H54 (cell line): ENCODE results near the gene DDX1.
"Not testable (repeated sequence)": the region's sequence is repeated elsewhere in the genome, so short reads cannot be mapped to it uniquely, and the experiment has no call there.

ENCODE experiments used
- DNase-seq: peaks from one replicate; pipeline ENCODE4 v3.0.0; 2011; ENCODE audit warnings: low spot score, mixed read lengths; ENCODE audit not compliant: insufficient read length
- FAIRE-seq: peaks from 3 replicates; lab custom pipeline; 2011; peaks lifted over from hg19 to GRCh38; lab: Jason Lieb, UNC
- POLR2A ChIP-seq: IDR thresholded peaks from 2 replicates; pipeline ENCODE4 v1.6.1; 2011; ENCODE audit warnings: low read depth, mild to moderate bottlenecking, low read length

DDX1 gene

GRCh38 chr2:15610430-15610952 lies 18.8 kb downstream of the DDX1 start:
- no peak for TF ChIP-seq POLR2A
- DNase-seq: no peak
- FAIRE-seq: no peak

DNA sequence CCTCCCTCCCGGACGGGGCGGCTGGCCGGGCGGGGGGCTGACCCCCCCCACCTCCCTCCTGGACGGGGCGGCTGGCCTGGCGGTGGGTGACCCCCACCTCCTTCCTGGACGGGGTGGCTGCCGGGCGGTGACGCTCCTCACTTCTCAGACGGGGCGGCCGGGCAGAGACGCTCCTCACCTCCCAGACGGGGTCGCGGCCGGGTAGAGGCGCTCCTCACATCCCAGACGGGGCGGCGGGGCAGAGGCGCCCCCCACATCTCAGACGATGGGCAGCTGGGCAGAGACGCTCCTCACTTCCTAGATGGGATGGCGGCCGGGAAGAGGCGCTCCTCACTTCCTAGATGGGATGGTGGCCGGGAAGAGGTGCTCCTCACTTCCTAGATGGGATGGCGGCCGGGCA lies 20.4 kb downstream of the DDX1 start:
- FAIRE-seq, DNase-seq: not testable (repeated sequence)

DNA sequence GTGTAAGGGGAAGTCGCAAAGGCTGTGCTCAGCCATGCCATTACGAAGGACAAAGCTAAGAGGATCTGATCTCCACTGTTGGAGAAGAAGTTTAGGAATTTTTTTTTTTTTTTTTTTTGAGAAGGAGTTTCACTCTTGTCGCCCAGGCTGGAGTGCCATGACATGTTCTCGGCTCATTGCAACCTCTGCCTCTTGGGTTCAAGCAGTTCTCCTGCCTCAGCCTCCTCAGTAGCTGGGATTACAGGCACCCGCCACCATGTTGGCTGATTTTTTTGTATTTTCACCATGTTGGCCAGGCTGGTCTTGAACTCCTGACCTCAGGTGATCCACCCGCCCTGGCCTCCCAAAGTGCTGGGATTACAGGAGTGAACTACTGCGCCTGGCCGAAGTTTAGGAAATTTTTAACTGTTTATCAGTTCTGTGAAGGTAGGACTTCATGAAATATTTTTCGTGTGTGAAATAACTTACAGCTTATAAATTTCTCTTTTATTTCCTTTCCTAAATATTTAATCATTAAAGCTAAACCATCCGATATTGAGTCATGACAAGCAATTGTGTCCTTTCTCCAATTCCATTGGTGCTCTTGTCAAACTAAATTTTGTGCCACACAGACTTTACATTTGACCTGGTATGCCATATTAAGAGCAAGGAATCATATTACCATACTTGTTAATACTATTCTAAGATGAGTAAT lies 22.2 kb downstream of the DDX1 start:
- DNase-seq (no peak), FAIRE-seq (no peak)
- TF ChIP-seq POLR2A: no peak

DNA sequence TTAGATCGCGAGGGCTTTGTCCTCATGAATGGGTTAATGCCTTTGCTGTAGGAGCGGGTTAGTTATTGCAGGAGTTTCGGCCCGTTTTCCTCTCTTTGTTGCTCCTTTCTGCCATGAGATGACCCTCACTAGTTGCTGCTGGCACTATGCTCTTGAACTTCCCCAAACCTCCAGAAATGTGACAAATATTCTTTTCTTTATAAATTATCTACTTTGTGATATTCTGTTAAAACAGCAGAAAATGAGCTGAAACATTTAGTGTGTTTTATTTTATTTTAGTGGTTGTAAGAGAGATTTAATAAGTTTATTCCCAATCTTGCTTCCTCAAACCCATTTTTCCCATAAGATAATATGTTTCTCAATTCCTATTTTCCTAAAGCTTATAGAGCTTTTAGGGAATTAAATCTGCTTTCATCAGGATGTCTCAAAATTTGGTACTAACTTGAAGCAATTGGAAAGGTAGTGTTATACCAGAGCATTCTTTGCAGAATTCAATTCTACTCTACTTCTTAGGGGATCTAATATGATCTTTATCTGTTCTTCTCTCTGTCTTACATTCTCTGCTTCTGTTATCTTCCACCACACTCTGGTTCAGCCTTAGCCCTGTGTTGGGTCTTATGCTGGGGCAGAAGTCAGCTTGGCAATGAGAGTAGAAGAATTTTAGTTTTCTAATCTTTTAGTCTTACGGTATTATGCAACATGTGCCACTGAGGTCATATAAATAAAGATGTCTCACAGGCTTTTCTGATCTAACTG lies 23.1 kb downstream of the DDX1 start:
- no peak for TF ChIP-seq POLR2A
- FAIRE-seq (no peak), DNase-seq (no peak)

- no peak for TF ChIP-seq POLR2A
- DNase-seq: no peak
- FAIRE-seq: no peak
Observed at GRCh38 chr2:15615301-15615920, 23.7 kb downstream of the DDX1 start.

- DNase-seq (no peak), FAIRE-seq (no peak)
- no peak for TF ChIP-seq POLR2A
Observed at GRCh38 chr2:15616429-15616828, 24.8 kb downstream of the DDX1 start.

DNA sequence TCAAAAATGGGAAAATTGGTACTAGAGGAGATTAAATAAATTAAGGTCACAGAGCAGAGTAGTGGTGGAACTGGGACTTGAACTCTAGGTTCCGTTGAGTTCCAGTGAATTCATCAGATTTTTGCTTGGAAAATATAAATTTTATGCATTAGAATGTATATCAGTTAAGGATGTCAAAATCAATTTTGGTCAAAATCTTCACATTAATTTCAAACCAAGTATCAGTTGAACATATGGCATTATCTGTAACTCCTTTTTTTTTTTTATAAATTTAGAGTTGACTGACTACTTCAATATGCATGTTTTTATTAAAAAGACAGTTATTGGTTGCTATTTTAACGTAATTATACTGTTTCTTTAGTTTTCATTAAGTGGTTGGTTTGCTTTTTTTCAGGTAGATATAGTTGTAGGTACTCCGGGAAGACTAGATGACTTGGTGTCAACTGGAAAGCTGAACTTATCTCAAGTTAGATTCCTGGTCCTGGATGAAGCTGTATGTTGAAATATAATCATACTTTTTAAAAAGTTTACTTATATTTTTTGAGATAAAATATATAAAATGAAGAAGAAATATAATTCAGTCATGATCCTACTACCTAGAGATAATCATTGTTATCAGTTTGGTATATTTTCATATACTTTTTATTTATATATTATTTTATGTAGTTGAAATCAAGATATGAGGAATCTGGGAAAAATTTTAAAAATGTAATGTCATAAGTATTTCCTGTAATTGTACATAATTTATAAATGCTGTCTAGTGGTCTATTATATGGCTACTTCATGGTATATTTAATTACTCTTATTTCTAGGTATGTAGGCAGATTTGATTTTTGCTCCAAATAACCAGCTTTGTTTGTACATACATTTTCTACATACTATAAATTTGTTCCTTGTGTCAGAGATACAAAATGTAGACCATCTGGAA lies 25.4 kb downstream of the DDX1 start:
- TF ChIP-seq POLR2A: no peak
- DNase-seq (no peak), FAIRE-seq (no peak)

- DNase-seq (no peak), FAIRE-seq (no peak)
- no peak for TF ChIP-seq POLR2A
Observed at GRCh38 chr2:15617778-15618448, 26.2 kb downstream of the DDX1 start.

GRCh38 chr2:15618449-15618855 lies 26.8 kb downstream of the DDX1 start:
- DNase-seq (no peak), FAIRE-seq (no peak)
- no peak for TF ChIP-seq POLR2A

- no peak for TF ChIP-seq POLR2A
- FAIRE-seq: no peak
- DNase-seq: no peak
Observed at GRCh38 chr2:15619076-15619475, 27.4 kb downstream of the DDX1 start.

DNA sequence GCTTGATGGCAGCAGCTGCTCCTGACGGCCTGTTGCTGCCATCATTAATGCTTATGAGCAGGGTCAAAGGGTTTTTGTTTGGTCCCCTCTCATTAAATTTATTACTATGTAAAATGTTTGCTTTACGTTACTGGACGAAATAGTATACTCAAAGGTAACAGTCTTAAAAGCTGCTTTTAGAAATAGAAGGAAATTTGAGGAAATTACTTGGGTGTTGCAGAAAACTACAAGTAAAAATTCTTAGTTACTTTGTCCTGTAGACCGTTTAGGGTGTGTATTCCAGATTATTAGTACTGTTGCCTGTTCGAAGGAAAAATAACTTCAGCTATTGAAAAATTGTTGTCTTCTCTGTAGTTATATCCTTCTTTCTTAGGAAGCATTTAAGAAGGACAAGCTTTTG lies 27.8 kb downstream of the DDX1 start:
- no peak for FAIRE-seq
- TF ChIP-seq POLR2A: no peak
- no peak for DNase-seq

- FAIRE-seq: no peak
Observed at GRCh38 chr2:15619938-15620337, 28.3 kb downstream of the DDX1 start.

GRCh38 chr2:15620340-15620739 lies 28.7 kb downstream of the DDX1 start:
- no peak for FAIRE-seq
- no peak for TF ChIP-seq POLR2A
- no peak for DNase-seq

More at GRCh38 chr2:15619938-15620337, 28.3 kb downstream of the DDX1 start:
- no peak for TF ChIP-seq POLR2A
- no peak for DNase-seq
